DMS53 treated with DMSO at 0.1 percent for 48 hours (cell line): ENCODE measurements around the gene NECAB2.

Experiments used
- DNase-seq: peaks from one replicate; lab custom pipeline; 2025; ENCODE audit not compliant: unreplicated experiment; lab: John Stamatoyannopoulos, UW

Gene NECAB2

DNA sequence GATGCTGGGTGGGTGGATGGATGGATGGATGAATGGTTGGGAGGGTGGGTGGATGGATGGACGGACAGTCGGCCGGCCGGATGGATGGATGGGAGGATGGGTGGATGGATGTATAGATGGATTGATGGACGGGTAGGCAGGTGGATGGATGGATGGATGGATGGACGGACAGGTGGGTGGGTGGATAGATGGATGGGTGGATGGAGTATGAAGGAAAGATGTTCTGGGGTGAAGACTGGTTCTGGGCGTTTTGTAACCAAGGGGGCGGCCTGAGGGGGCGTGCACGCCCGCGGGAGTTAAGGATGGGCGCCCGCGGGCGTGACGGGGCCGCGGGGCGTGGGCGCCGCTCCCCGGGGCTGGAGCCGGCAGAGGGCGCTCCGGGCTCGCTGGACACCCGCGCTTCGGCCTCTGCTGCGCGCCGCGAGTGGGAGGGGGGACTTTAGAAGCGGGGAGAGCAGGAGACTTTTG lies at the start of gene NECAB2:
TSS of gene NECAB2 (plus strand) at position 407 of the 468 bp plus-strand sequence. CDS start 405 bp downstream, outside the sequence.
- peak; percentile 4 for DNase-seq

- no peak for DNase-seq
Measured at GRCh38 chr16:83920894-83921491, 47.1 kb upstream of the NECAB2 start.

DNA sequence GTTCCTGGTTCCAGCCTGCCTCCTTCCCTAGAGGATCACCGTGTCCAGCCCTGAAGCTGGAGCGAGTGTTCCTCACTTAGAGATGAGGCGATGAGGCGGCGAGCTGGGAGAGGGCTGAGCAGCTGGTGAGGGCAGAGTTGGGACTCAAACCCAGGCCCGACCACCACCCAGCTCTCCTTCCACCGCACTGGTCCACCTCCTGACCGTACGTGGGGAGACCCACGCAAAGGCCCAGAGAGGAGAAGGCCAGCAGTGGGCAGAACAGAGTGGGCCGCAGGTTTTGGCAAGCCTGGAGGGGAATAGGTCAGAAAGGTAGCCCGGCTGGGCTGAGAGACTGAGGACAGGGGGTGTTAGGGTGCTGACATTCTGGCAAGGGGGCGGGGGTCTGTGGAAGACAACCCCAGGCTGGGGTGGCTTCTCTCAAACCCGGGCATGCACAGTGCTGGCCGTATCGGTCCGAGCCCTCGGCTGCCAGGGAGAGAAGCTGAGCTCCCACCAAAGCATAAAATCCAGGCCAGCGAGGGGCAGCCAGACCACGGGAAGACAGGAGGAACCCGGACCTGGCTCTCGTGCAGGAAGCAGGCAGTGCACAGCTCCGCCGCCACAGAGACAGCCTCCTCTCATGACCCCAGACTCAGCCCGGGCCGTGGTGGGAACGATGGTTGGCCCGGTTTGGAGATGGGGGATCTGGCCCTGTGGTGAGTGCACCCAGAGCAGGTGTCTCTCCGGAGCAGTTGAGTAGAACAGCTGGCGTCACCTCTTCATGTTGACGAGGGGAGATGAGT lies 44.3 kb upstream of the NECAB2 start:
- DNase-seq: no peak

GRCh38 chr16:83924686-83925085 lies 43.4 kb upstream of the NECAB2 start:
- DNase-seq: no peak

- DNase-seq: no peak
Measured at GRCh38 chr16:83925095-83925905, 42.7 kb upstream of the NECAB2 start.

DNA sequence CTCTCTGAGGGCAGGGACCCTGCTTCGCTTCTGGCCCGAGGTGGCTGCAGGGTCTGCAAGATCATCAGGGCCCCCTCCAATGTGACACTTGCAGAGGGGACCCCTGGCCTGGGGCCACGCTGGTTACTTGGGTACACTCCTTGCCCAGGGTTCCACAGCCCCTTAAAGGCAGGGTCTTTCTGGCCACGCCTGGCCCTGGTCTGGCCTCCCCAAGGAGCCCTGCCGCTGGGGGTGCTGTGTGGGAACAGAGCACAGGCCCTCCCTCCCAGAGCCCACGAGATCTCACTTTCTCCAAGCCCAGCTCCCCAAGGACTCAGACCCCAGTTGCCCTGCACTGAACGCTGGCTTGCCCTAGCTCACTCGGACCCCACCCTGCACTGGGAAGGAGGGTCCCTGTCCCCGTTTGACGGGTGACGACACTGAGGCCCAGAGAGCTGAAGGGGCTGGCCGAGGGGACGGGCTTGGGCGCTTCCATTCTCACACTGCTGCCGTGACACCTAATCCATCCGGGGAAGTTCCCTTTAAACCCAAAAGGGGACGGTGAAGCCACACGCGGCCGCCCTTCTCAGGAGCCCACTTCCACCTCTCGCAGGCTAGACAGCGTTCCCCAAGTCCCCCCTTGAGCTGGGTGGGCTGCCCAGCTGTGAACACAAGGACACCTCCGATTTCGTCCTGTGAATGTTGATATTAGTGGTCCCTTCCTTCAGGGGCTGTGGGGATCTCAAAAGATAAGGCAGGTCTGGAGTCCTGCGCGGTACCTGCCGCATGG lies 41.9 kb upstream of the NECAB2 start:
- no peak for DNase-seq

DNA sequence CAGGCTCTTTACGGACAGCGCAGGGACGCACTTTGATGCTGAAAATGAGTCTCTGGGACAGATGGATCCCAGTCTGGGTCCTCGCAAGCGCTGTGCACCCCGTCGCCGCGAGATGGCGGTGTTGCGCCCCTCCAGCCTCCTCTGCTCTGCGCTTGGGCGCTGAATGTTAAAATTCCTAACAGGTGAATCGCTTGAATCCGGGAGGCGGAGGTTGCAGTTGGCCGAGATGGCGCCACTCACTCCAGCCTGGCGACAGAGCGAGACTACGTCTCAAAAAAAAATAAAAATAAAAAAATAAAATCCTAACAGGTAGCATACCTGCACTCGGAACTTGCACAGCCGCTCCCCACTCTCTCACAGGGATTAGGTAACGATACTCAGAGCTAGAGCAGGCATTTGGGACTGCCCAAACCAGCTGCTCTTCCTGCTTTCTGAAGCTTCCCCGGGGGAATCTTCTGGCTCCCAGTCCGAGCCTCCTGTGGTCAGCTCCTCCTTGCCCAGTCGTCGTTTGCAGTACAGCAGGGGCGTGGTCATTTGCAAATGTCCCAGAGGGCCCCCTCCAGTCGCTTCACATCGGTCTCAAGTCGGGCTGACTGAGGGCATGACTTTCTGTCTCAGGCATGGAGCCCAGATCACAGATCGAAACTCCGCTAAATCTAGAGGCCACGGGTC lies 41.2 kb upstream of the NECAB2 start:
- peak; percentile 47 for DNase-seq

DNA sequence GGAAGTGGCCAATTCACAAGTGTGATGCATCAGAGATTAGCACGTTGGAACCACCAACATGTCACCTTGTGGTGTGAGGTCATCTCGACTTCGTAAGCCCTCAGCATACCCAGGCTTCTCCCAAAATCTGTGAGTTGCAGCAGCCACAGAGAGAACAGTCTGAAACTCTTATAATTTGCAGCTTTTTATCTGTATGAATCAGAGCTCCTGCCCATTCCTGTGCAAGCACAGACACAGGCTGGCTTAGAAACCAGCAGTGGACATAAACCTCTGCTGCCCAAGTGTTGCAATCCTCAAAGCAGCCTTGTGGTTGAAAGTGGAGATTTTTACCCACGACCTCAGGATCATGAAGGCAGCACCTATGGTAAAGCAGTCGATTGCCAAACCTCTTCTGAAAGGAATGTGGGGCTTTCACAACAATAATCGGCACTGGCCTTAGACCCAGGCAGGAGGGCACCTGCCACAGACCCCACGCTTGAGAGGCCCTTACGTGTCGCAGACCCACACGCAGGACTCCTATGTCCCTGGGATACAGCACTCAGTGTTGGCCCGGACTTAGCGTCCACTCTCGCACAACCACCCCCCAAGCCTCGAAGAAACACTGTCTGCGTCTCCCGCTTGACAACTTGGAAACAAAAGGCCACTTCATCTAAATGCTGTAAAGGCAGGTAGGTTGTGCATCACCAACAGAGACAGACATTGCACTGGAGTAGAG lies 39.5 kb upstream of the NECAB2 start:
- DNase-seq: no peak

DNA sequence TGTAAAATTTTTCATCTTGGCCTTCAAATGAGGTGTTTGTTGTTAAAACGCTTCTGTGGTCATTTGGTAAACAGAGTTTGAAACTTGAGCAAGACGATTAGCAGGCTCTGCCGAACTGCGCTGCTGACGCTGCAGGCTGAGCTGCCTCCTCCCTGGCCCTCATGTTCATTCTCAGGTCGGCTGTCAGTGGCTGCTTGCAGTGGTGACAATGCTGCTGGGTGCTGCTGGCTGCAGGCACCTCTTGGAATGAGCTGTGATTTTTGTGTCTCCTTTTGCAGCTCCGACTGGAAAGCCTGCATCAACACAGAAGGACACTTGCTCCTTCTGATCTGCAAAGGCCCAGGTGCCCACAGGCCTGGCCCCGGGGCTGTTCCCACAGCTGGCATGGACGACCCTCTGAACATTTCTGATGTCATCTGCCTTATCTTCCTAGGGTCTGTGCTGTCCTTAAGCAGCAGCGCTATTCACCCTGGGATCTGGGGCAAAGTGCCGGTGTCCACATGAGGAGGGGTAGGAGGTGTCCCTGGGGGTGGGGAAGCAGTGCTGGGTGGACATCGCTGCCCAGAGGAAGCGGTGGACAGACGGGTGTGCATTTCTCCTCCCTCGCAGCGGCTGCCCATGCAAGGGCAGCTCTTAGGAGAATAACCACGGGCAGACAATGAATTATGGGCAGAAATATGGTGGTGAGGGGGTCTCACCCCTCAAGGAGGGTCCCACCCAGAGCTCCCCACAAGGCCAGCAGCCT lies 38.1 kb upstream of the NECAB2 start:
- no peak for DNase-seq

DNA sequence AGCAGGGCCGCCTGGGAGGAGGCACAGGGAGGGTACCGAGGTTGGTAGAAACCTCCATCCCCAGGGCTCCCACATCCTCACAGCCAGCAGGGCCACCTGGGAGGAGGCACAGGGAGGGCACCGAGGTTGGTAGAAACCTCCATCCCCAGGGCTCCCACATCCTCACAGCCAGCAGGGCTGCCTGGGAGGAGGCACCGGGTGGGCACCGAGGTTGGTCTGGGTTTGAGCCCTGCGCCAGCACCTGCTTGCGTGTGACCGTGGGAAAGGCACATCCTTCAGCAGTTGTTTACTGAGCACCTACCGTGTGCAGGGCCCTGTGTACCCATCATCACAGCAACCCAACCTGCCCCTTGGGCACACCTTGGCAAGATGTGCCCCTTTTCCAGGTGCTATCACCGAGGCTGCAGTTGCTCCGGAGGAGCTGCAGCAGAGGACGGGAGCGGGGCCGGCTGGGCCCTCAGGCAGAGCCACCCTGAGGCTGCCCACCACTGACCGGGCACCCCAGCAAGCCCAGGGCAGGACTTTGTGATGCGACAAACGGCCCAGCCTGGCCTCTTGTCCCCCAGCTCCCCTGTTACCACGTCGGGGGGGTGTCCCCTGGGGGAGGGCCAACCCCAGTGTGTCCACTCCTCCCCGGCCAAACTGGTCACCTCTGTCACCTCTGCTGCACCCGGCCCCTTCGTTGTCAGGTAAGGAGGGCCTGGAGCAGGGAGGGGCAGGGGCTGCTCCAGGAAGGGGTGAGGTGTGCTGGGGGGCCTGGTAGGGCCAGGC lies 37.1 kb upstream of the NECAB2 start:
- no peak for DNase-seq

GRCh38 chr16:83931556-83931955 lies 36.5 kb upstream of the NECAB2 start:
- no peak for DNase-seq

DNA sequence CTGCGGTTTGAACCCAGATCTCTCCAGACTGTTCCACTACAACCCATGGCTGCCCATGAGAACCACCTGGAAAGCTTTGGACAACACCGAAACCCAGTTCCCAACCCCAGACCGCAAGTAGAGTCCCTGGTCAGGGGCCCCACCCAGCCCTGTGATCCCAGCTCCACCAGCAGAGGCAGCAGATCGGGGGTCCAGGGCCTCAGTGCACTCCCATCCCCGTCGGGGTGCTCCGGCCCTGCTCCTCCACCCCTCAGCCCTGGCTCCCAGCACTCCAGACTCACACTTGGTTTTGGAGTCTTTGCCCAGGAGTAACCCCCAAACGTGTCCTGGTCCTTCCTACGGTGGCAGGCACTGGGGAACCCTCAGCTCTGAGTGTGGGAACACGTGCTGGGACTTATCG lies 35.7 kb upstream of the NECAB2 start:
- no peak for DNase-seq

DNA sequence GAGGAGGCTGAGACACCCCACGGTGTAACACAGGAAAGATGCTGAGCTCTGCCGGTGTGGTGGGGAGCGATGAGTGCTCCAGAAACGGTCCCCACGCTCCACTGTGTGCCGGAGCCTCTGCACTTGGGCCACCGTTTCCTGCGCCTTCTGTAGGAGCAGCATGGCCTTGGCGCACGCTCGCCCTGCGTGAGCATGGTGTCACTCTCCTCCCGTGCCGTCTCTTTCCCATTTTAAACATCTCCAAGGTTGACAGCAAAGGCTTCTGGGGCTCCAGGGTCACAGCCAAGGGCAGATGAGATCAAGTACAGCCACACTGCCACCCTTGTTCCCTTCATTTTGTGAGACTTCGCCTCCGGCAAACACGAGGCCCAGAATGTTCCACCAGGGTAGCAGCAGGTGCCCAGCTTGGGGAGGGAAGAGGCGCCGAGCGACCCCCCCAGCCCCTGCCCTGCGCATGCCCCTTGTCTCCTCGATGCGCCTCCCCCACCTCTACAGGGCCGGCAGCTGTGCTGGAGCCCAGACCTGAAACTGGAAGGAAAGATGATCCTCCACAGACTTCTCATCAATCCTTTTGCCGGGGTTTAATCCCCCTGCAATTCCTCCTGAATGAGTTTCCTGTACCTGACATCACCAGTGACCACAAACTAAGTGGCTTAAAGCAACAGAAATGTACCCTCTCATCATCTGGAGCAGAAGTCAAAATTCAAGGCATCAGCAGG lies 34.9 kb upstream of the NECAB2 start:
- no peak for DNase-seq

DNA sequence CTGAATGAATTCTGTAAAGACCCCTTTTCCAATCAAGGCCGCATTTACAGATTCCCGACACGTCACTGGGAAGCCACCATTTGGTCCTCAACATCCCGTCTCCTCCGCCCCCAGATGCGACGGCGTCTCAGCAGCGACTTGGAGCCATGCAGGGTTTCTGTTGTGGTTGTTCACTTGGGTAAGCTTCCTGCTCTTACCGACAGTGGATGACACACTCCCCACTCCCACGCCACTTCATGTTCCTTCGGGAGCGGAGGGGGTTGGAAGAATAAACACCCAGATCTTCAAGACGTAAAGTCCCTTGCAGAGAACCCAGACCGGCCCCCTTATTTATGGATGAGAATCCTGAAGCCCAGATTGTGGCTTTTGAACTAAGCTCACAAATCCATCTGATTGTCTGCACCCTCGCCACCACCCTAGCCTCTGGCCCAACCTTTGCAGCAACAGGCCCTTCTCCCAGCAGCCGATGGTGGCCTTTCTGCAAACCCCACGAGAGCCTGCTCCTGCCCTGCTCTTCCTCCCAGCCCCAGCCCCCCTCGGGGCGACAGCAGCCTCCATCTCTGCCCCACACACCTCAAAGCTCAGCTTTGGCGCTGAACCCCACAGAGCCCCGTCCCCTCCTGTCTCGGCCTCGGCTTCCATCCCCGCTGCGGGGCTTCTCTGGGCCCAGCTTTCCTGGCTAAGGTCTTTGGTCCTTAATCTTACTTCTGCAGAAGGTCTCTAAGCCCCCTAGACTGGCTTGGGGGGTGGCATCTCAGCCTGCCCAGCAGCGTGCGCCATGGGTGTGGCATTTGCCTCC lies 34.0 kb upstream of the NECAB2 start:
- DNase-seq: no peak

GRCh38 chr16:83934684-83934977 lies 33.4 kb upstream of the NECAB2 start:
- DNase-seq: no peak

GRCh38 chr16:83935005-83935857 lies 32.8 kb upstream of the NECAB2 start:
- no peak for DNase-seq
